Mucosa of stomach (tissue), 1 donor: ENCODE results near the gene GNG2.

Experiments
- H3K27me3 ChIP-seq: one replicate; pipeline ENCODE4 v1.7.0; 2013; ENCODE audit warnings: mild to moderate bottlenecking, low read length; ENCODE audit not compliant: control insufficient read depth, insufficient read depth
- H3K36me3 ChIP-seq: one replicate; pipeline ENCODE4 v1.7.0; 2013; ENCODE audit warnings: low read length; ENCODE audit not compliant: control insufficient read depth, insufficient read depth
- H3K4me1 ChIP-seq: one replicate; pipeline ENCODE4 v1.7.0; 2013; ENCODE audit warnings: mild to moderate bottlenecking, low read length; ENCODE audit not compliant: control insufficient read depth, insufficient read depth
- H3K4me3 ChIP-seq: one replicate; pipeline ENCODE4 v1.7.0; 2013; ENCODE audit warnings: low read length
- H3K9ac ChIP-seq: one replicate; pipeline ENCODE4 v1.7.0; 2013; ENCODE audit warnings: mild to moderate bottlenecking, low read length, moderate library complexity
- H3K9me3 ChIP-seq: one replicate; pipeline ENCODE4 v1.7.0; 2013; ENCODE audit warnings: mild to moderate bottlenecking, low read length, moderate library complexity; ENCODE audit not compliant: control insufficient read depth
- donor health status: Pancreatic carcinoma.

GNG2 gene

GRCh38 chr14:51908086-51908485 is 47.7 kb downstream of the GNG2 start:
- Histone ChIP-seq H3K4me3 (no peak overlapping the region), H3K9ac (no peak overlapping the region), H3K36me3 (no peaks in the 10 kb centered on the region), H3K4me1 (no peaks in the 10 kb centered on the region), H3K9me3 (no peaks in the 10 kb centered on the region), H3K27me3 (no peaks in the 10 kb centered on the region)

GRCh38 chr14:51912112-51912786 is 51.8 kb downstream of the GNG2 start:
- H3K36me3 ChIP-seq, result no peaks in the 10 kb centered on the region
- no peak overlapping the region for H3K9ac ChIP-seq
- H3K4me3 ChIP-seq, result no peak overlapping the region
- H3K9me3 ChIP-seq, result no peaks in the 10 kb centered on the region
- H3K4me1 ChIP-seq, result no peaks in the 10 kb centered on the region
- H3K27me3 ChIP-seq, result no peaks in the 10 kb centered on the region

GRCh38 chr14:51914310-51914709 is 53.9 kb downstream of the GNG2 start:
- H3K36me3 ChIP-seq, result no peaks in the 10 kb centered on the region
- H3K4me1 ChIP-seq, result no peaks in the 10 kb centered on the region
- H3K9ac ChIP-seq, result no peak overlapping the region
- no peaks in the 10 kb centered on the region for H3K27me3 ChIP-seq
- H3K4me3 ChIP-seq, result no peak overlapping the region
- H3K9me3 ChIP-seq, result no peaks in the 10 kb centered on the region

- Histone ChIP-seq H3K36me3 (no peaks in the 10 kb centered on the region), H3K4me3 (no peak overlapping the region), H3K9ac (no peak overlapping the region), H3K4me1 (no peaks in the 10 kb centered on the region), H3K27me3 (no peaks in the 10 kb centered on the region), H3K9me3 (no peaks in the 10 kb centered on the region)
These were observed 56.8 kb downstream of the GNG2 start for GRCh38 chr14:51917193-51917592.

GRCh38 chr14:51921026-51921425 is 60.6 kb downstream of the GNG2 start:
- Histone ChIP-seq H3K27me3 (no peaks in the 10 kb centered on the region), H3K4me1 (no peaks in the 10 kb centered on the region), H3K9ac (no peak overlapping the region), H3K36me3 (no peaks in the 10 kb centered on the region), H3K9me3 (no peaks in the 10 kb centered on the region), H3K4me3 (no peak overlapping the region)

GRCh38 chr14:51922624-51923023 is 62.2 kb downstream of the GNG2 start:
- H3K9ac ChIP-seq, result no peak overlapping the region
- H3K4me1 ChIP-seq, result no peaks in the 10 kb centered on the region

GRCh38 chr14:51924600-51924999 is 64.2 kb downstream of the GNG2 start:
- Histone ChIP-seq H3K27me3 (no peaks in the 10 kb centered on the region), H3K36me3 (no peaks in the 10 kb centered on the region), H3K9ac (no peak overlapping the region), H3K4me1 (no peaks in the 10 kb centered on the region), H3K9me3 (no peaks in the 10 kb centered on the region), H3K4me3 (no peak overlapping the region)

More at GRCh38 chr14:51922624-51923023, 62.2 kb downstream of the GNG2 start:
- Histone ChIP-seq H3K9me3 (no peaks in the 10 kb centered on the region), H3K36me3 (no peaks in the 10 kb centered on the region), H3K4me3 (no peak overlapping the region), H3K27me3 (no peaks in the 10 kb centered on the region)

- H3K36me3 ChIP-seq, result no peaks in the 10 kb centered on the region
- H3K9ac ChIP-seq, result no peak overlapping the region
- H3K9me3 ChIP-seq, result no peaks in the 10 kb centered on the region
- no peaks in the 10 kb centered on the region for H3K4me1 ChIP-seq
- H3K4me3 ChIP-seq, result no peak overlapping the region
- no peaks in the 10 kb centered on the region for H3K27me3 ChIP-seq
These were observed 65.6 kb downstream of the GNG2 start for GRCh38 chr14:51925980-51926379.

GRCh38 chr14:51926449-51926848 is 66.0 kb downstream of the GNG2 start:
- Histone ChIP-seq H3K36me3 (no peaks in the 10 kb centered on the region), H3K27me3 (no peaks in the 10 kb centered on the region), H3K9ac (no peak overlapping the region), H3K4me1 (no peaks in the 10 kb centered on the region), H3K4me3 (no peak overlapping the region), H3K9me3 (no peaks in the 10 kb centered on the region)

GRCh38 chr14:51928568-51928967 is 68.2 kb downstream of the GNG2 start:
- H3K4me3 ChIP-seq, result no peak overlapping the region
- no peaks in the 10 kb centered on the region for H3K36me3 ChIP-seq
- no peaks in the 10 kb centered on the region for H3K4me1 ChIP-seq
- H3K27me3 ChIP-seq, result no peaks in the 10 kb centered on the region
- no peak overlapping the region for H3K9ac ChIP-seq
- H3K9me3 ChIP-seq, result no peaks in the 10 kb centered on the region

GRCh38 chr14:51929166-51929565 is 68.8 kb downstream of the GNG2 start:
- Histone ChIP-seq H3K9ac (no peak overlapping the region), H3K9me3 (no peaks in the 10 kb centered on the region), H3K27me3 (no peaks in the 10 kb centered on the region), H3K4me3 (no peak overlapping the region), H3K36me3 (no peaks in the 10 kb centered on the region), H3K4me1 (no peaks in the 10 kb centered on the region)

- Histone ChIP-seq H3K9me3 (no peaks in the 10 kb centered on the region), H3K36me3 (no peaks in the 10 kb centered on the region), H3K4me1 (no peaks in the 10 kb centered on the region), H3K27me3 (no peaks in the 10 kb centered on the region), H3K9ac (no peak overlapping the region), H3K4me3 (no peak overlapping the region)
These were observed 69.7 kb downstream of the GNG2 start for GRCh38 chr14:51929910-51930682.
